H9 (cell line): ENCODE measurements around the gene ANK3. TPM values are rescaled to one million over a fixed set of nuclear protein-coding genes. Genes with fewer than 3 reads are reported as not detected.

Experiments
- DNase-seq: peaks from one replicate; pipeline ENCODE4 v3.0.0-alpha.2; 2017
- H2AFZ ChIP-seq: one replicate; pipeline ENCODE4 v1.6.1; 2013; ENCODE audit warnings: mild to moderate bottlenecking, low read length, control low read depth, moderate library complexity
- H2AK5ac ChIP-seq: 2 replicates; pipeline ENCODE4 v1.6.1; 2013; ENCODE audit warnings: low read length, control low read depth, mixed read lengths; ENCODE audit not compliant: insufficient read length
- H2BK120ac ChIP-seq: one replicate; pipeline ENCODE4 v1.6.1; 2013; ENCODE audit warnings: low read depth, mild to moderate bottlenecking, low read length, control low read depth, inconsistent platforms; ENCODE audit not compliant: poor library complexity, severe bottlenecking
- H2BK12ac ChIP-seq: 2 replicates; pipeline ENCODE4 v1.6.1; 2013; ENCODE audit warnings: low read length, control low read depth, mixed read lengths, low read depth; ENCODE audit not compliant: insufficient read length
- H2BK15ac ChIP-seq: 2 replicates; pipeline ENCODE4 v1.6.1; 2013; ENCODE audit warnings: low read depth, low read length, control low read depth
- H2BK20ac ChIP-seq: one replicate; pipeline ENCODE4 v1.6.1; 2013; ENCODE audit warnings: low read depth, mild to moderate bottlenecking, low read length, control low read depth, inconsistent platforms; ENCODE audit not compliant: poor library complexity, severe bottlenecking
- H2BK5ac ChIP-seq: 2 replicates; pipeline ENCODE4 v1.6.1; 2013; ENCODE audit warnings: low read length, control low read depth, mixed read lengths; ENCODE audit not compliant: insufficient read length
- H3K14ac ChIP-seq: 2 replicates; pipeline ENCODE4 v1.6.1; 2013; ENCODE audit warnings: low read length, control low read depth; ENCODE audit not compliant: insufficient read depth
- H3K18ac ChIP-seq: 2 replicates; pipeline ENCODE4 v1.6.1; 2013; ENCODE audit warnings: low read depth, mild to moderate bottlenecking, mixed read lengths, low read length, control low read depth; ENCODE audit not compliant: insufficient read length
- H3K23ac ChIP-seq: 2 replicates; pipeline ENCODE4 v1.6.1; 2013; ENCODE audit warnings: low read length, control low read depth, mixed read lengths, low read depth; ENCODE audit not compliant: insufficient read length
- H3K23me2 ChIP-seq: 2 replicates; pipeline ENCODE4 v1.6.1; 2013; ENCODE audit warnings: low read depth, mild to moderate bottlenecking, mixed read lengths, low read length, control low read depth; ENCODE audit not compliant: insufficient read length, poor library complexity, severe bottlenecking
- H3K27ac ChIP-seq: 2 replicates; pipeline ENCODE4 v1.5.1; 2013; ENCODE audit warnings: low read length, control low read depth, mixed read lengths, low read depth; ENCODE audit not compliant: insufficient read length
- H3K27me3 ChIP-seq: 2 replicates; pipeline ENCODE4 v1.6.1; 2013; ENCODE audit warnings: low read length, control low read depth, inconsistent platforms; ENCODE audit not compliant: insufficient read depth
- H3K4ac ChIP-seq: 2 replicates; pipeline ENCODE4 v1.6.1; 2013; ENCODE audit warnings: low read depth, mild to moderate bottlenecking, control low read depth, inconsistent platforms, low read length, moderate library complexity
- H3K4me1 ChIP-seq: 2 replicates; pipeline ENCODE4 v1.6.1; 2013; ENCODE audit warnings: low read length, control low read depth, inconsistent platforms; ENCODE audit not compliant: insufficient read depth
- H3K4me2 ChIP-seq: 2 replicates; pipeline ENCODE4 v1.6.1; 2013; ENCODE audit warnings: low read length, control low read depth, mixed read lengths; ENCODE audit not compliant: insufficient read length, insufficient read depth
- H3K56ac ChIP-seq: 2 replicates; pipeline ENCODE4 v1.6.1; 2013; ENCODE audit warnings: low read depth, mild to moderate bottlenecking, mixed read lengths, low read length, control low read depth; ENCODE audit not compliant: insufficient read length
- H3K79me1 ChIP-seq: 2 replicates; pipeline ENCODE4 v1.6.1; 2013; ENCODE audit warnings: low read depth, mild to moderate bottlenecking, moderate library complexity, low read length, control low read depth, inconsistent platforms; ENCODE audit not compliant: insufficient read depth, poor library complexity, severe bottlenecking
- H3K79me2 ChIP-seq: 2 replicates; pipeline ENCODE4 v1.6.1; 2013; ENCODE audit warnings: low read length, control low read depth, inconsistent platforms; ENCODE audit not compliant: insufficient read depth
- H3K9ac ChIP-seq: 2 replicates; pipeline ENCODE4 v1.6.1; 2013; ENCODE audit warnings: low read length, control low read depth, mixed read lengths; ENCODE audit not compliant: insufficient read length; ENCODE audit errors: extremely low read depth
- H3K9me3 ChIP-seq: one replicate; pipeline ENCODE4 v1.6.1; 2013; ENCODE audit warnings: low read depth, low read length, inconsistent platforms; ENCODE audit not compliant: control insufficient read depth
- H3T11ph ChIP-seq: one replicate; pipeline ENCODE4 v1.6.1; 2013; ENCODE audit warnings: mild to moderate bottlenecking, low read length, control low read depth, inconsistent platforms
- H4K20me1 ChIP-seq: one replicate; pipeline ENCODE4 v1.6.1; 2013; ENCODE audit not compliant: control insufficient read depth, insufficient read length, insufficient read depth
- H4K5ac ChIP-seq: 2 replicates; pipeline ENCODE4 v1.6.1; 2013; ENCODE audit warnings: low read depth, mild to moderate bottlenecking, mixed read lengths, low read length, control low read depth; ENCODE audit not compliant: insufficient read length
- H4K8ac ChIP-seq: replicated peaks from 2 replicates; pipeline ENCODE4 v1.6.1; 2013; ENCODE audit warnings: low read length, control low read depth, mixed read lengths, low read depth; ENCODE audit not compliant: insufficient read length
- H4K91ac ChIP-seq: 2 replicates; pipeline ENCODE4 v1.6.1; 2013; ENCODE audit warnings: low read depth, mild to moderate bottlenecking, moderate library complexity, mixed read lengths, low read length, control low read depth; ENCODE audit not compliant: insufficient read length
- H3K27ac Mint-ChIP-seq, 3 experiments: 2 replicates in 2 of 3; 3 replicates in 1 of 3; pipeline ENCODE4 v1.8.0; 2020 to 2021; ENCODE audit warnings: mixed read lengths in 3 of 3, mild to moderate bottlenecking in 1 of 3, moderate library complexity in 1 of 3
- H3K27me3 Mint-ChIP-seq: 2 replicates; pipeline ENCODE4 v1.8.0; 2021; ENCODE audit warnings: low read depth, mild to moderate bottlenecking, moderate library complexity, mixed read lengths
- H3K36me3 Mint-ChIP-seq, 3 experiments: 2 replicates in 2 of 3; 3 replicates in 1 of 3; pipeline ENCODE4 v1.8.0; 2020 to 2021; ENCODE audit warnings: low read depth in 3 of 3, mixed read lengths in 3 of 3; ENCODE audit not compliant: insufficient read depth in 1 of 3
- H3K4me1 Mint-ChIP-seq, 2 experiments: 2 replicates each; pipeline ENCODE4 v1.8.0; 2020; ENCODE audit warnings: mixed read lengths in 2 of 2
- H3K4me3 Mint-ChIP-seq, 2 experiments: 2 replicates in 1 of 2; 3 replicates in 1 of 2; pipeline ENCODE4 v1.8.0; 2020 to 2021; ENCODE audit warnings: mild to moderate bottlenecking in 2 of 2, mixed read lengths in 2 of 2, moderate library complexity in 1 of 2
- H3K9me3 Mint-ChIP-seq, 2 experiments: 2 replicates in 1 of 2; 3 replicates in 1 of 2; pipeline ENCODE4 v1.8.0; 2020; ENCODE audit warnings: mild to moderate bottlenecking in 2 of 2, mixed read lengths in 2 of 2, moderate library complexity in 1 of 2
- CTCF ChIP-seq: fragments of 200-600 bp; sonication (generic); conservative IDR thresholded peaks from 3 replicates; pipeline ENCODE4 v1.8.0; 2021; ENCODE audit warnings: antibody characterized with exemption, mild to moderate bottlenecking
- WGBS: extraction: QIAGEN DNeasy Blood & Tissue Kit; methylation state at CpG from one replicate; pipeline ENCODE4 v1.1.7; 2013; ENCODE audit warnings: missing lambda C conversion rate, low lambda C conversion rate, mixed read lengths; ENCODE audit not compliant: insufficient read length; ENCODE audit errors: extremely low coverage; 5-methylcytosine and 5-hydroxymethylcytosine counted together
- total RNA-seq: library from RNA; stranded (reverse); gene quantifications from 2 replicates; pipeline ENCODE4 v1.2.1, GENCODE V29; 2021

The ANK3 gene
- total RNA-seq, 1 experiment from 2014 or later: 59.6 TPM

GRCh38 chr10:60006062-60006461 is 383.6 kb downstream of the ANK3 start:
- Mint-ChIP-seq H3K27ac (no peak overlapping the region), H3K4me3 (no peak overlapping the region), H3K4me1 (peaks cover 18 to 22% of the 10 kb centered on the region in 2 experiments), H3K9me3 (0 out of 5 replicates have a peak, but pooled peaks cover 0 to 2% of the 10 kb centered on the region in 2 experiments), H3K27me3 (no peaks in the 10 kb centered on the region), H3K36me3 (peaks cover 0 to 4% (median 0%) of the 10 kb centered on the region in 3 experiments; a peak in 1 of 7 replicates)
- Histone ChIP-seq H3K9me3 (no peaks in the 10 kb centered on the region), H3T11ph (no peak overlapping the region), H2BK120ac (no peak overlapping the region), H3K79me2 (no peaks in the 10 kb centered on the region), H2BK5ac (no peak overlapping the region), H3K79me1 (no peaks in the 10 kb centered on the region), H2AK5ac (no peak overlapping the region), H3K4ac (no peak overlapping the region), H2BK12ac (no peak overlapping the region), H2AFZ (no peak overlapping the region), H4K5ac (no peak overlapping the region), H2BK20ac (no peak overlapping the region), H3K4me1 (peaks cover 10% of the 10 kb centered on the region; the same call in 1 of the 2 replicates), H4K91ac (no peak overlapping the region), H4K20me1 (no peaks in the 10 kb centered on the region), H2BK15ac (no peak overlapping the region), H3K56ac (no peak overlapping the region), H3K27me3 (no peaks in the 10 kb centered on the region), H3K18ac (no peak overlapping the region), H3K23ac (no peak overlapping the region), H3K4me2 (no peak overlapping the region), H4K8ac (no peak overlapping the region), H3K27ac (no peak overlapping the region), H3K9ac (no peak overlapping the region), H3K14ac (no peak overlapping the region), H3K23me2 (no peaks in the 10 kb centered on the region)
- TF ChIP-seq CTCF: no peak
- no CpG with 5 or more reads among the region's 3 CpGs for WGBS
- DNase-seq: no peak
